ENCODE measurements around the gene SERPINB4.
"Not testable (repeated sequence)": the region's sequence is repeated elsewhere in the genome, so short reads cannot be mapped to it uniquely, and the experiment has no call there.

SERPINB4 gene

DNA sequence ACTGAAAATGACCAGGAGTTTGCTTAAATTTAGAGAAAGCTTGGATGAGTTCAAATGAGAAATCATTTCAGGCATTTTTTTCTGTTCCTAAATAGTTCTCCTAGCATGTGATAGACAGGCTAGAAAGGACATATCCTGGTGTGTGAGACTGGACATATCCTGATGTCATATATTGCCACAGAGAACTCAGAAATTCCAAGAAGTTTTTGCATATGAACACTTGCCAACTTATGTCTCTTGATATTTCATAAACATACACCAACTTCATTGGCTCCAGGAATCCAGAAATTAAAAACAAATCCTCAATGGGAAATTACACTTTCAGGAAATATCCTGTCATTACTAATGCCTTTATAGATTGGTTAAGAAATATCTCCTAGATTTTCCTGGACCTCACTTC is 2.9 kb upstream of the SERPINB4 start:
- DNase-seq (ENCODE audit: low read depth), result peak; percentile 27
- TF ChIP-seq, protein P1, sequence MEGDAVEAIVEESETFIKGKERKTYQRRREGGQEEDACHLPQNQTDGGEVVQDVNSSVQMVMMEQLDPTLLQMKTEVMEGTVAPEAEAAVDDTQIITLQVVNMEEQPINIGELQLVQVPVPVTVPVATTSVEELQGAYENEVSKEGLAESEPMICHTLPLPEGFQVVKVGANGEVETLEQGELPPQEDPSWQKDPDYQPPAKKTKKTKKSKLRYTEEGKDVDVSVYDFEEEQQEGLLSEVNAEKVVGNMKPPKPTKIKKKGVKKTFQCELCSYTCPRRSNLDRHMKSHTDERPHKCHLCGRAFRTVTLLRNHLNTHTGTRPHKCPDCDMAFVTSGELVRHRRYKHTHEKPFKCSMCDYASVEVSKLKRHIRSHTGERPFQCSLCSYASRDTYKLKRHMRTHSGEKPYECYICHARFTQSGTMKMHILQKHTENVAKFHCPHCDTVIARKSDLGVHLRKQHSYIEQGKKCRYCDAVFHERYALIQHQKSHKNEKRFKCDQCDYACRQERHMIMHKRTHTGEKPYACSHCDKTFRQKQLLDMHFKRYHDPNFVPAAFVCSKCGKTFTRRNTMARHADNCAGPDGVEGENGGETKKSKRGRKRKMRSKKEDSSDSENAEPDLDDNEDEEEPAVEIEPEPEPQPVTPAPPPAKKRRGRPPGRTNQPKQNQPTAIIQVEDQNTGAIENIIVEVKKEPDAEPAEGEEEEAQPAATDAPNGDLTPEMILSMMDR (IDR thresholded peaks at IDR 0.05; ENCODE audit: insufficient read depth, low read depth, low read length, missing control alignments), result no peak
- no peak overlapping the region for H3K4me3 ChIP-seq (ENCODE audit: low read length)

DNA sequence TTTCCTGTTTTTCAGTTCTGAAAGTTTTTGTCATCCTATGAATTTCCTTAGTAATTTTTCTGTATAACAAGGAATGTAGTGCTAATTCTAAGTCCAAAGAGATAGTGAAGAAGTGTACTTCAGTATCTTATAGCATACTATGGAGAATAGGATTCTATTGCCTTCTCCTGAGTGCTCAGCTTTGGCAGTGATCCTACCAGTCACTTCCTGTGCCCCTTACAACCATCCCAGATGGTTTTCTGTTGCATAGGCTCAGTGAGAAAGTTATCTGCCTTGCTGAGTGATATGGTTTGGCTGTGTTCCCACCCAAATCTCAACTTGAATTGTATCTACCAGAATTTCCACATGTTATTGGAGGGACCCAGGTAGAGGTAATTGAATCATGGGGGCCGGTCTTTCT is 638 bp upstream of the SERPINB4 start:
- not testable (repeated sequence) for H3K4me3 ChIP-seq (ENCODE audit: low read length); DNase-seq (ENCODE audit: low read depth)

DNA sequence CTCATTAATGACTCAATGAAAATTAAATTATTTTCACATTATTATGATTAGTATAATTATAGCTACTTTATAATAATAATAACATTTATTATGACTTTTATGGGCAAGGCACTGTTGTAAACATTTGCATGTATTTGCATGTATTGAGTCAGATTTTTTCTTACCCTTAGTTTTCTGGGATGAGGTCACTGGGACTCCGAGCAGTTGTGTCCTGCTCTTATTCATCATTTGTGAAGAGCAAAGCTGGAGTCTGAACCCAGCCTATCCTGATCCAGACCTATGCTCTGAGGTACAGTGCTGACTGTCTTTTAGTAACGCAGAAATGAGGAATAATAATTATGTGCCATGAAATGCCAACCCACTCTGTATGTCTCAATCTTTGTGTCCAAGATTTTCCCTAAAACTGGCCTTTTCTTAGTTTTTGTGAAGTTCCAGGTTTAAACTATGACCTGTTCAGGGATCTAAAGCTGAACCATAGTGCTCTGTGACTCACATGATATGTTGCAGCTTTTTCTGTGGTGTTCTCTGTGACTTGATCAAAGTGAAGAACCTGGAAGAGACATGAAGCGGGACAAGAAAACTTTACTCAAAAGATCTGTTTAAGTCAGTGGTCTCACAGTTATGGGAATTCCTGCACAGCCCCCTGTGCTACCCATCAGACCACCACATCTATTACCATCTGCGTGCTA is 1.2 kb downstream of the SERPINB4 start:
- not testable (repeated sequence) for H3K4me3 ChIP-seq (ENCODE audit: low read length)
- DNase-seq (ENCODE audit: low read depth), result peak; percentile 55

DNA sequence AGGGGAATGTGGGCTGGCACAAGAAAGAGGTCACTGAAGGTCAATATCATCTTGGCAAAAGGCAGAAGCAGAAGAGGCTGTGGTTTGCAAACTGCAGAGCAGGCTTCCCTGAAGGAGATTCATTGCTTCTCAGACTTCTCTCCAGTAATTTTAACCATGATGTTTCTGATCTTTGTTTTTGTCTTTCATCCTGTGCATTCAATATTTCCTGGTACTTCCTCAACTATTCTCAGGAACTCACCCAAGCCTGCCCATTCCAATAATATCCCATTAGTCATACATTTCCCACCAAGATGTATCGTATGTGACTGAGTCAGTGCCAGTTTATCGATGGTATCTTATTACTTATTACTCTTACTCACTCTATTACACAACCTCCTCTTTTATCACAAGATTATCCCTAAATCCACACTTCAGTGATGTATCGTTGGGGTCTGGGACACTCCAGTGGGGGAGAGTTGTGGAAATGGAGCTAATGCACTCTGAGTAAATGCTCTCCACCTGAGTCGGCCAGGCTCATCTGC is 2.8 kb downstream of the SERPINB4 start:
- DNase-seq (ENCODE audit: low read depth), result peak; percentile 32
- H3K4me3 ChIP-seq (ENCODE audit: low read length), result not testable (repeated sequence)

DNA sequence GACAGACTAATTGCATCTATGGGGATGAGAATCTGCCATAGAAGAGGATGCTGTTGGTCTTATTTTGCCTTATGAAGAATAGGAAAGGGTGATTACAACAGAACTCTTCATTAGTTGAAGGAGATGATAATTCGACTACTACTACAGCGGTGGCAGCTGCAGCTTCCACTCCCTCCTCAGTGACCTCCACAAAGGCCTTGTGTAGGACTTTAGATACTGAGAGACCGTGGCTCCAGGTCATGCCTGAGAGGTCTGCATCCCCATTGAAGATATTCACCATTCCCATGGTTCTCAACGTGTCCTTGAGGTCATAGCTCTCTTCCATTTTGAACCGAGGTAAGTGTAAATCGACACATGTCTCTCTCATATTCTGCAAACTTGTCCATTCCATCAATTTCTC is 6.4 kb downstream of the SERPINB4 start:
- TF ChIP-seq, protein P1 (IDR thresholded peaks at IDR 0.05; ENCODE audit: insufficient read depth, low read depth, low read length, missing control alignments), result no peak
- DNase-seq (ENCODE audit: low read depth), result no peak
- H3K4me3 ChIP-seq (ENCODE audit: low read length), result no peak overlapping the region

DNA sequence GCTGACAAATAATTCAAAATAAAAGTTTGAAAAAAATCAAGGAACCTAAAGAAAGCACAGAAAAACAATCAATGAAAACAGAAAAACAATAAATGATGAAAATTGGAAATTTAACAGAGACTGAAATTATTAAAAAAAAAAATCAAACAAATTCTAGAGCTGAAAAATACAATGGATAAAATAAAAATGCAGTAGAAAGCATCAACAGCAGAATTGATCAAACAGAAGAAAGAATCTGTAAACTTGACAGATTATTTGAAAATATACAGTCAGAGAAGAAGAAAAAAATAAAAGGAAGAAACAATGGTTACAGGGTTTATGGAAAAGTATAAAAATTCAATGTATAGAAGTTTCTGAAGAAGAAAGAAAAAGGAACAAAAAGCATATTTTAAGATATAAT is 16.2 kb downstream of the SERPINB4 start:
- H3K4me3 ChIP-seq (ENCODE audit: low read length), result no peak overlapping the region
- TF ChIP-seq, protein P1 (IDR thresholded peaks at IDR 0.05; ENCODE audit: insufficient read depth, low read depth, low read length, missing control alignments), result no peak
- DNase-seq (ENCODE audit: low read depth), result no peak

DNA sequence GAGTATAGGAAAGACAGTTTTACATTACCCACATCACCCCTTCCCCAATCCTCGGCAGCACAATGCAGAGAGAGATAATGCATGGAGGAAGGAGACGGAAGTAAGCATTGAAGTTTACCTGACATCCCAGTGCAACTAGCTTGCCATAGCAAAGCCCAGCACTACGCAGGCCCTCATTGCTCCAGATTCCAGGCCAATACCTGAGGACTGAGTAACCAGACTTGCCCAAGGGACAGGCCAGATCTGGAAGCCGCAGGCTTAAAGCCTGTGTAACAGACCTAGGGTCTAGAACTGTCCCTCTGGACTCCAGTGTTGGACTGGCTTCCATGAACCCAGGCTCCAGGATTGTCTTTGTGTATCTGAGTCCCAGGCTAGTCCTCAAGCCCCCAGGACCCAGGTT is 17.6 kb downstream of the SERPINB4 start:
- TF ChIP-seq, protein P1 (IDR thresholded peaks at IDR 0.05; ENCODE audit: insufficient read depth, low read depth, low read length, missing control alignments), result no peak
- H3K4me3 ChIP-seq (ENCODE audit: low read length), result no peak overlapping the region
- no peak for DNase-seq (ENCODE audit: low read depth)

DNA sequence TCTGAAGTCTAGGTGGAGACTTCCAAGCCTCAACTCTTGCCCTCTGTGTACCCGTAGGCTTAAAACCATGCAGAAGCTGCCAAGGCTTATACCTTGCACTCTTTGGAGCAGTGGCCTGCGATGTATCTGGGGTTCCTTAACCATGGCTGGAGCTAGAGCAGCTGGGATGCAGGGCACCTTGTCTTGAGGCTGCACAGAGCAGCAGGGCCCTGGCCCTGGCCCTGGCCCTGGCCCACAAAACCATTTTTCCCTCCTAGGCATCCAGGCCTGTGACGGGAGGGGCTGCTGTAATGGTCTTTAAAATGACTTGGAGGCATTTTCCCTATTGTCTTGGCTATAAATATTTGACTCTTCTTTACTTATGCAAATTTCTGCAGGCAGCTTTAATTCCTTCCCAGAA is 19.2 kb downstream of the SERPINB4 start:
- DNase-seq (ENCODE audit: low read depth), result no peak
- TF ChIP-seq, protein P1 (IDR thresholded peaks at IDR 0.05; ENCODE audit: insufficient read depth, low read depth, low read length, missing control alignments), result no peak
- no peak overlapping the region for H3K4me3 ChIP-seq (ENCODE audit: low read length)

All from epithelial cell of esophagus (primary cell).